B cell (primary cell): Measurements from ENCODE around the gene GABRA6.

Experiments used
- CTCF ChIP-seq: fragments of 200-600 bp; IDR thresholded peaks from one replicate; pipeline ENCODE4 v1.8.0; 2022; ENCODE audit warnings: antibody characterized with exemption, mild to moderate bottlenecking
- EZH2 ChIP-seq: IDR thresholded peaks from 2 replicates; pipeline ENCODE4 v1.6.1; 2012; ENCODE audit warnings: borderline replicate concordance, low read depth, mild to moderate bottlenecking, moderate library complexity, low read length; ENCODE audit not compliant: insufficient read depth, poor library complexity, severe bottlenecking

GRCh38 chr5:161686149-161686548 is 628 bp downstream of the GABRA6 start:
- no peak for TF ChIP-seq CTCF
- TF ChIP-seq EZH2: no peak
